Measurements from ENCODE around the gene ASMT.
"Not testable (repeated sequence)": the region's sequence is repeated elsewhere in the genome, so short reads cannot be mapped to it uniquely, and the experiment has no call there.

ASMT gene

DNA sequence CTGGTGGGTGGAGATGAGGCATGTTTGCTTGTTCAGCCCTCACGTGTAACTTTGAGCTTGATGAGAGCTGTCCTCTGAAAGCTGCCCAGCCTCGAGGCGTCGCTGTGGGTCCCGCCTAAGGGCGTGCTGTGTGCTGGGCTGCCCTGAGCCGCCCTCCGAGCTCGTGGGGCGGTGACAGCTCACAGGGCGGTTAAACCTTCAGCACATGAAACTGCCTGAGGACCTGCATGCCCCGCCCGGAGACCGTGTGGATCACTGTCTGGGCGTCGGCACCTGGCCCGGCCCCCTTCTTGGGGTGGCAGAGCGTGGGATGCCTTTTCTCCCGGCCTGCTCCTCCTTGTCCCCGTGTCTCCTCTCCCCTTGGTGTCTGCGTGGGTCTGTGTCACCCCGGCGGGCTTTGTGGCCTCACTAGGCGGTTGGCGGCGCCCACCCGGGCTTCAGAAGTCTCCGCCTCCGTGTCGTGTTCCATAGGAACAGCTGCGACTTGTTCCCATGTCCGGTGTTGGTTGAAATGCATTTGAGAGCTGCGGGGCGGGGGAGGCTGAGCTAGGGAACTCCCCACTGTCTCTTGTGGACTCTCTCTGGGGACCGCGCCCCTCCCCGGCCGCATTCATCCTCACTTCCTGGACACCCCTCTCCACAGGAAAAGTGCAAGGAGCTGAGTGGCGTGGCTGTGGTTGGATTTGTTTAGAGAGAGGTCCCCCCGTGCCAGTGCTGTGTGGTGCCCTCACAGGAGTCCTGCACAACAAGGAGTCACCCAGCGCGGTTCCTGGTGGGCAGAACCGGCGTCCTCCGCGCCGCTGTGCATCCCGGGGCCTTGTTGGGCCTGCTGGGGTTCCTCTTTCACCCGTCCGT lies 16.6 kb upstream of the ASMT start:
- no peak for DNase-seq (ENCODE audit: low read depth)

GRCh38 chrX:1598876-1599790 lies 15.7 kb upstream of the ASMT start:
- no peak for DNase-seq (ENCODE audit: low read depth)

DNA sequence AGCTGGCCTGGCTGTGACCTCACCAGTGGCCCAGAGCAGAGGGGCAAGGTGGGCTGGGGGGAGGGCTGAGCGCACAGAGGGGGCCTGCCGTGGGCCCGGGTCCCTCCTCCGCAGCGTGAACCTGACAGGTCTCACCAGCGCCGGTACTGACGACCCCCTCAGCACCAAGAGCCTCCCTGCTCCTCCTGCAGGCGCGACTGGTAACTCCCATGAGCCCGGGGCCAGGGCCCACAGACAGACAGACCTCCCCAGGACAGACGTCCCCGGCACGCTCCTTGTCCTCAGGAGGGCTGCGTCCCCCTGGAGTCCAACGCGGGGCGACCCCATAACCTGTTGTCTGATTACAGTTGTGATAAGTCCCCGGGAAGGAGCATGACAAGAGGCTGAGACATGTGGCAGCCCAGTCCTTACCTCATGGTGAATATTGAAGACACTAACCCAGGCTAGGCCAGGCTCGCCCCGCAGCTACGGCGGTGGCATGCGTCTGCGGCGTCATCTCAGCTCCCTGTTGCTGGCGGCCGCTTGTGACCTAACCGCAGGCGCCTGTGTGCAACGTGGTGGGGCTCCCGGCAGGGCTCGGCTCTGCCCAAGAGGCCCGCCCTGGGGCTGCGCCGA lies 15.0 kb upstream of the ASMT start:
- no peak for DNase-seq (ENCODE audit: low read depth)

GRCh38 chrX:1600406-1601050 lies 14.3 kb upstream of the ASMT start:
- no peak for DNase-seq (ENCODE audit: low read depth)

GRCh38 chrX:1601051-1601767 lies 13.7 kb upstream of the ASMT start:
- no peak for DNase-seq (ENCODE audit: low read depth)

GRCh38 chrX:1601768-1602085 lies 13.1 kb upstream of the ASMT start:
- no peak for DNase-seq (ENCODE audit: low read depth)

- no peak for DNase-seq (ENCODE audit: low read depth)
These were observed 12.6 kb upstream of the ASMT start for GRCh38 chrX:1602299-1602698.

GRCh38 chrX:1606496-1606895 lies 8.4 kb upstream of the ASMT start:
- DNase-seq (ENCODE audit: low read depth) = no peak

DNA sequence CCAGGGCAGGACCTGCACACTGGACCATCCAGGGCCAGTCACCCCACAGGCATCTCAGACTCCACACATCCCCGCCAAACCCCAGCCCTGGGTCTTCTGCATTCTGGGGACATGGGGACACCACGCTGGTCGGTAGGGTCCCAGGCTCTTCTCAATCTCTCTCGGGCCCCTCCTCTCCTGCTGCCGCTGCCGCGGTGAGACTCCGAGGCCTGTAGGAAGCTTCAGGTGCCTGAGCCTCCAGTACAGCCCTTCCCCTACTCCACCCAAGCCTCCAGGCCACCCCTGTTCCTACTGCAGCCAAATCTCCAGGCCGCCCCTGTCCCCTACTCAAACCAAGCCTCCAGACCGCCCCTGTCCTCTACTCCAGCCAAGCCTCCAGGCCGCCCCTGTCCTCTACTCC lies 5.5 kb upstream of the ASMT start:
- no peak for DNase-seq (ENCODE audit: low read depth)

DNA sequence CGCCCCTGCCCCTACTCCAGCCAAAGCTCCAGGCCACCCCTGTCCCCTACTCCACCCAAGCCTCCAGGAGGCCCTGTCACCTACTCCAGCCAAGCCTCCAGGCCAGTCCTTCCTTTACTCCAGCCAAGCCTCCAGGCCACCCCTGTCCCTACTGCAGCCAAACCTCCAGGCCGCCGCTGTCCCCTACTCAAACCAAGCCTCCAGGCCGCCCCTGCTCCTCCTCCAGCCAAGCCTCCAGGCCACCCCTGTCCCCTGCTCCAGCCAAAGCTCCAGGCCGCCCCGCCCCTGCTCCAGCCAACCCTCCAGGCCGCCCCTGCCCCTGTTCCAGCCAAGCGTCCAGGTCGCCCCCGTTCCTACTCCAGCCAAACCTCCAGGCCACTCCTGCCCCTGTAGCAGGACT lies 5.1 kb upstream of the ASMT start:
- no peak for DNase-seq (ENCODE audit: low read depth)

DNA sequence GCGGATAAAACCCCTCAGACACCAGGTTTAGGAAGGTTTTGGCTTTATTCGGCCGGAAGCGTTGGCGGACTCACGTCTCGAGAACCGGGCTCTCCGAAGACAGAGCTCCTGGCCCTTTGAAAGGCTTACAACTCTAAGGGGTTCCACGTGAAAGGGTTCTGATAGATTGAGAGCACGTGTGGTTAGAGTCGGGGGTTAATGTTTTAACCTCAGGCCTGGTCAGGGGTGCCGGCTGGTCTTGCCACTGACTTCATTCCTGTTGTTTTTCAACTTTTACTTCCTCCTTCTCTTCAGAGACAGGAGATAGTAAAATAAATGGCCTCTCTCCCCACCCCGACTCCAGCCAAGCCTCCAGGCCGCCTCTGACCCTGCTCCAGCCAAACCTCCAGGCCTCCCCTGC lies 4.7 kb upstream of the ASMT start:
- no peak for DNase-seq (ENCODE audit: low read depth)

- no peak for DNase-seq (ENCODE audit: low read depth)
These were observed 4.1 kb upstream of the ASMT start for GRCh38 chrX:1610736-1611135.

DNA sequence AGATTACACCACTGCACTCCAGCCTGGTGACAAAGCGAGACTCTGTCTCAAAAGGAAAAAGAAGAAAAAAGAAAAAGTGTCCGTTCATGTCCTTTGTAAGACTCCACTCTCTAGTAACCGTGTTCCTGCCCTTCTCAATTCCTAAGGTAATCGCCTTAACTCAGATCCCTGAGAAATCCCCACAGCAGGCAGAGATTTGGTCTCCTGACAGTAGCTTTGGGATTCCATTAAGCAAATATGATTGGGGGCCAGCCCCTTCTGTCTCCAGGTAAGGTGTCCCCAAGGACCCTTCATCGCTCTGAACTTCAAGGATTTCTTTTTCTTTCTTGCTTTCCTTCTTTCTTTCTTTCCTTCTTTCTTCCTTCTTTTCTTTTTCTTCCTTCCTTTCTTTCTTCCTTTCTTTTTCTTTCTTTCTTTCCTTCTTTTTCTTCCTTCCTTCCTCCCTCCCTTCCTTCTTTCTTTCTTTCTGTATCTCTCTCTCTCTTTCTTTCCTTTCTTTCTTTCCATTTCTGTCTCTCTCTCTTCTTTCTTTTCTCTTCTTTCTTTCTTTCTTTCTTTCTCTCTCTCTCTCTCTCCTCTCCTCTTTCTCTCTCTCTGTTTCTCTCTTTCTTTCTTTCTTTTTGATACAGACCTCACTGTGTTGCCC lies 2.1 kb upstream of the ASMT start:
- DNase-seq (ENCODE audit: low read depth) = no peak

DNA sequence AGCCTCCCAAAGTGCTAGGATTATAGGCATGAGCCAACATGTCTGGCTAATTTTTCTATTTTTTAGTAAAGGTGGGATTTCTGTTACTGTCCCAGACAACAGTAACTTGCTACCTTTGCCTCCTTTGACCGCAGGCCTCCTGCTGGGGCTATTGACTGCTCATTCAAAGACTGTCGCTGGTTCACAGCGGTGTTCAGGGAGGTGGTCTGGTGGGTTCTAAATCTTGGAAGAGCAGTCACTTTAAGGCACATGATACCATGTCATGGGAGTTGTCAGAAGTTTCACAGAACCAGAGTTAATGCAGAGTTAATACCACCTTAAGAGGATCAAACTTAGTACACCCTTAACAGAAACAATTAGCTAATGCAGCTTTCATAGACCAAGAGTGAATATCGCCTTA lies 3.8 kb downstream of the ASMT start:
- DNase-seq (ENCODE audit: low read depth) = no peak

DNA sequence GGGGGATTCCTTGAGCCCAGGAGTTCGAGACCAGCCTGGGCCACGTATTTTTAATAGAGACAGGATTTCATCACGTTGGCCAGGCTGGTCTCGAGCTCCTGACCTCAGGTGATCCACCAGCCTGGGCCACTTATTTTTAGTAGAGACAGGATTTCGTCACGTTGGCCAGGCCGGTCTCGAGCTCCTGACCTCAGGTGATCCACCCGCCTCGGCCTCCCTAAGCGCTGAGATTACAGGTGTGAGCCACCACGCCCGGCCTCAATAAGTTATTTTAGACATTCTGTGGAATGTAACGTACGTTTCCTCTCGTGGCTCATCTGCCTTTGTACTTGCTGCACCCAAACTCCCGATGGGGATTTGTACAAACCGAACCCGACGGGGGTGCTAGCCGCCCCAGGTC lies 8.8 kb downstream of the ASMT start:
- DNase-seq (ENCODE audit: low read depth) = no peak

- DNase-seq (ENCODE audit: low read depth) = not testable (repeated sequence)
These were observed 9.4 kb downstream of the ASMT start for GRCh38 chrX:1624158-1624860.

DNA sequence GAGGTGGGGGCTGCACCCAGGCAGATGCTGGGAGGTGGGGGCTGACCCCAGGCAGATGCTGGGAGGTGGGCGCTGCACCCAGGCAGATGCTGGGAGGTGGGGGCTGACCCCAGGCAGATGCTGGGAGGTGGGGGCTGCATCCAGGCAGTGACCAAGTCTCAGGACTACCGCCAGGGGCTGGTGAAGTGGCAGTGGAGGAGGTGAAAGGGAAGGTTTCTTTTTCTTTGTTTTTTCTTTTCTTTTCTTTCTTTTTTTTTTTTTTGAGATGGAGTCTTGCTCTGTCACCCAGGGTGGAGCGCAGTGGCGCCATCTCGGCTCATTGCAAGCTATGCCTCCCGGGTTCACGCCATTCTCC lies 10.0 kb downstream of the ASMT start:
- DNase-seq (ENCODE audit: low read depth) = not testable (repeated sequence)

- DNase-seq (ENCODE audit: low read depth) = no peak
These were observed 14.4 kb downstream of the ASMT start for GRCh38 chrX:1629244-1629643.

DNA sequence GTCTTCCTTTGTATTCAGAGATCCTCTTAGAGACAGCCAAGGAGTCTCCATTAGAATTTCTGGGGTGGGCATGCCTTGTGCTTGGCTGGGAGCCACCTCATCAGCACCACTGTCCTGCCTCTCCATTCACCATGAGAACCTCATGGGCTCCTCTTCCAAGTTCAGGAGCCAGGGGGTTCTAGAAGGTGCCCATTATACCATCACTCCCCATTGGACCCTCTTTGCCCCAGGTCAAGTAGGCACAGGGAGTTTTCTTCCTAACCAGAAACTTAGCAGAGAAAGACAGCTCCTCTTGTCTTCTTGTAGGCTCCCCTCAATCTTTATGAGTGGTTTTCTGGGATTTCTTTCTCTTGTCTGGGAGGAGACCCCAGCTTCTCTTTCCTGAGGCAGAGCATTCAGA lies 31.1 kb downstream of the ASMT start:
- no peak for DNase-seq (ENCODE audit: low read depth)

DNA sequence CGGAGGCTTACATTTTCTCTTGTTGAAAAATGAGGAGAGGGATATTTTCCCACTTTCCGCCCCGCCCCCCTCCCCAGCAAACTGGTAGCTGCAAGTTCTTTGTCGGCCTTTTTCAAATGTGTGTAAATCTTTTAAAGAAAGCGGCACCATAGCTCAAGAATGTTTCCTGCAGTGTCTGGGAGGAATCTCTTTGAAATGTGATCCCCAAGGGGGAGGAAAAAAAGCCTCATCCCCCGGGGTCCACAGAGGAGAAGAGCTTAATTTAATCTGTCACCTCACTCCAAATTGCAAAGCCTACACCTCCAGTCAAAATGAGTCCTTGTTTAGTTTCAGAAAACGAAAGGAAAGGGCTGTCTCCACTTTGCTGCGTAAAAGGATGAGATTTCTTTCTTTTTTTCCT lies 34.8 kb downstream of the ASMT start:
- DNase-seq (ENCODE audit: low read depth) = no peak

All from stimulated activated CD8-positive, alpha-beta memory T cell treated with anti-CD3 and anti-CD28 coated beads, Interleukin-12 subunit alpha, Interleukin-12 subunit beta, amount 100 ng/mL, for 1 hour (primary cell).